MM.1S (cell line): ENCODE measurements around the gene SS18.

Experiments used
- EZH2 ChIP-seq: fragments of 300-600 bp; sonication (generic); optimal IDR thresholded peaks from 2 replicates; pipeline ENCODE3; 2017; ENCODE audit warnings: low read depth, mild to moderate bottlenecking, antibody characterized with exemption, low read length, mixed read lengths
- EZH2phosphoT487 ChIP-seq: fragments of 300-600 bp; sonication (generic); IDR thresholded peaks from 2 replicates; pipeline ENCODE4 v1.6.1; 2018; ENCODE audit warnings: antibody characterized with exemption, low read length
- TF ChIP-seq, protein P1 (sequence below): fragments of 300-600 bp; sonication (generic); IDR thresholded peaks from 2 replicates; pipeline ENCODE4 v1.5.1; 2016; ENCODE audit warnings: antibody characterized with exemption, low read length, mixed read lengths

DNA sequence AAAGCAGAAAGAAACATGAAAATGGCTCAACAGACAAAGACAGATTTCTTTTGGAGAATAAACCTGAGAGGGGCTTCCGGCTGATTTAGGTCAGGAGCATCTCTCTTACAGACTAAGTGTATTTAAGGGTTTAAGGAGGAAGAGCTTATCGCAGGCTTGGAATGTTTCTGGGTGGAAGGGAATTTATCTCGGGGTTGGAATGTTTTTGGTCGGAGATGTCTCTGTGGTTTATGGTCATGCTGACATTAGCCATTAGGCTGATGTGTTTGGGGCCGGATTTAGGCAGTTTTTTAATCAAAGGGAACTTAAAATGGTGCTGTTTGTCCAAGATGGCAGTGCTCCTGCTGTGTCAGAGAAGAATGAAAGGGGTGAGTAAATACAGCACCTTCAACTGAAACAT lies 28.8 kb upstream of the SS18 start:
- TF ChIP-seq, protein P1, sequence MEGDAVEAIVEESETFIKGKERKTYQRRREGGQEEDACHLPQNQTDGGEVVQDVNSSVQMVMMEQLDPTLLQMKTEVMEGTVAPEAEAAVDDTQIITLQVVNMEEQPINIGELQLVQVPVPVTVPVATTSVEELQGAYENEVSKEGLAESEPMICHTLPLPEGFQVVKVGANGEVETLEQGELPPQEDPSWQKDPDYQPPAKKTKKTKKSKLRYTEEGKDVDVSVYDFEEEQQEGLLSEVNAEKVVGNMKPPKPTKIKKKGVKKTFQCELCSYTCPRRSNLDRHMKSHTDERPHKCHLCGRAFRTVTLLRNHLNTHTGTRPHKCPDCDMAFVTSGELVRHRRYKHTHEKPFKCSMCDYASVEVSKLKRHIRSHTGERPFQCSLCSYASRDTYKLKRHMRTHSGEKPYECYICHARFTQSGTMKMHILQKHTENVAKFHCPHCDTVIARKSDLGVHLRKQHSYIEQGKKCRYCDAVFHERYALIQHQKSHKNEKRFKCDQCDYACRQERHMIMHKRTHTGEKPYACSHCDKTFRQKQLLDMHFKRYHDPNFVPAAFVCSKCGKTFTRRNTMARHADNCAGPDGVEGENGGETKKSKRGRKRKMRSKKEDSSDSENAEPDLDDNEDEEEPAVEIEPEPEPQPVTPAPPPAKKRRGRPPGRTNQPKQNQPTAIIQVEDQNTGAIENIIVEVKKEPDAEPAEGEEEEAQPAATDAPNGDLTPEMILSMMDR, result no peak
- TF ChIP-seq EZH2 (no peak), EZH2phosphoT487 (no peak)
